Natural killer cell (primary cell): Measurements from ENCODE around the gene DKKL1. TPM values are rescaled to one million over a fixed set of nuclear protein-coding genes. Genes with fewer than 3 reads are reported as not detected.

Experiments
- ATAC-seq, 3 donors: fragments of 150-1000 bp in 2 of 3; fragments of 200-7000 bp in 1 of 3; cut with Tn5 transposase; 1 replicate in 1 of 3; 2 replicates in 2 of 3; pipeline ENCODE4 v1.10.0; 2021; ENCODE audit warnings: mild to moderate bottlenecking in 2 of 3, moderate library complexity in 2 of 3
- DNase-seq, 2 donors: peaks; one replicate each; pipeline versions ENCODE4 v3.0.0 to v3.0.0-alpha.2; 2013 to 2021; ENCODE audit warnings: mixed read lengths in 1 of 2
- H3K27ac ChIP-seq: one replicate; pipeline ENCODE4 v1.5.1; 2013; ENCODE audit warnings: mild to moderate bottlenecking, low read length
- H3K27me3 ChIP-seq: one replicate; pipeline ENCODE4 v1.6.1; 2013; ENCODE audit warnings: low read length; ENCODE audit not compliant: control insufficient read depth, insufficient read depth
- H3K36me3 ChIP-seq: one replicate; pipeline ENCODE4 v1.6.1; 2013; ENCODE audit warnings: low read length; ENCODE audit not compliant: control insufficient read depth, insufficient read depth
- H3K4me1 ChIP-seq: one replicate; pipeline ENCODE4 v1.6.1; 2013; ENCODE audit warnings: low read length; ENCODE audit not compliant: control insufficient read depth, insufficient read depth
- H3K4me3 ChIP-seq: one replicate; pipeline ENCODE4 v1.5.1; 2013; ENCODE audit warnings: low read length
- H3K9me3 ChIP-seq: one replicate; pipeline ENCODE4 v1.6.1; 2013; ENCODE audit warnings: low read length; ENCODE audit not compliant: control insufficient read depth, insufficient read depth
- H3K27ac Mint-ChIP-seq, 2 donors: one replicate each; pipeline ENCODE4 v1.8.0; 2022; ENCODE audit warnings: mild to moderate bottlenecking in 2 of 2, mixed read lengths in 2 of 2, moderate library complexity in 1 of 2
- H3K27me3 Mint-ChIP-seq, 2 donors: one replicate each; pipeline ENCODE4 v1.8.0; 2022; ENCODE audit warnings: low read depth in 2 of 2, mixed read lengths in 2 of 2
- H3K36me3 Mint-ChIP-seq: one replicate; pipeline ENCODE4 v1.8.0; 2022; ENCODE audit warnings: mixed read lengths
- H3K4me1 Mint-ChIP-seq, 2 donors: one replicate each; pipeline ENCODE4 v1.8.0; 2022; ENCODE audit warnings: mixed read lengths in 2 of 2
- H3K4me3 Mint-ChIP-seq: one replicate; pipeline ENCODE4 v1.8.0; 2022; ENCODE audit warnings: mild to moderate bottlenecking, moderate library complexity, mixed read lengths
- H3K9me3 Mint-ChIP-seq, 2 donors: one replicate each; pipeline ENCODE4 v1.8.0; 2022; ENCODE audit warnings: mixed read lengths in 2 of 2
- WGBS: methylation state at CpG from one replicate; pipeline ENCODE4 v1.1.7; 2013; ENCODE audit warnings: missing lambda C conversion rate; ENCODE audit not compliant: insufficient coverage; 5-methylcytosine and 5-hydroxymethylcytosine counted together
- intact Hi-C: fragments of 100-400 bp; cut with micrococcal nuclease; formaldehyde crosslinking; loops from one replicate; pipeline ENCODE4 v1.14.2; 2022
- total RNA-seq, 4 donors: library from RNA; stranded (reverse); fragments of 120-200 nt in 1 of 4; gene quantifications; one replicate each; pipeline versions ENCODE4 v1.2.3 to v1.2.4, GENCODE V29; 2013 to 2022
- TF ChIP-seq, protein P1 (sequence below): fragments of 200-600 bp; IDR thresholded peaks from one replicate; pipeline ENCODE4 v1.8.0; 2022; ENCODE audit warnings: antibody characterized with exemption

DKKL1 gene
- total RNA-seq, 3 donors from 2014 or later (not counting 1 experiment from before 2014, with no cell fraction given), result not detected

DNA sequence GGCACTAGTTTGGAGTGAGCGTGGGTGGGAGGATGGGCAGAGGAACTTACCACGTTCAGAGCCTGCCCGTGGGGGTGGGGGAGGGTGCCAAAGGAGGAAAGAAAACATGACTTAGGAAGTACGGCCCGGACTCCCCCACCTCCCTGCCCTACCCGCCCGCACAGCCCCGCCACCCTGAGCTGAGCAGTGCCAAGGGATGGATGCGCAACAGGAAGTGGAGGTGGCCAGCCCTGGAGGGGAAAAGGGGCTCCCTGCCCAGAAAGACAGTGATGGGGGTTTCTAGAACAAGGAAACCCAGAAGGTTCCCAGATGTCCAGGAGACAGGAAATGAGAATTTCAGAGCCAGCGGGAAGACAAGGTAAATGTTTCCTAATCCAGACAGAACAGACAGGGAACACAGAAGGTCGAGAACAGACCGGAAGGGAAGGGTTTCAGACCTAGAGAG lies 7.7 kb upstream of the DKKL1 start:
- no peak for ATAC-seq
- DNase-seq, result no peak
- Histone ChIP-seq H3K36me3 (no peaks in the 10 kb centered on the region), H3K27ac (no peak overlapping the region), H3K27me3 (peaks cover 5% of the 10 kb centered on the region), H3K9me3 (no peaks in the 10 kb centered on the region), H3K4me3 (no peak overlapping the region), H3K4me1 (peaks cover 7% of the 10 kb centered on the region)
- Mint-ChIP-seq H3K27me3 (peaks cover 23 to 44% of the 10 kb centered on the region in 2 donors), H3K9me3 (no peaks in the 10 kb centered on the region), H3K27ac (no peak overlapping the region), H3K4me3 (no peak overlapping the region), H3K36me3 (no peaks in the 10 kb centered on the region), H3K4me1 (peaks cover 7 to 14% of the 10 kb centered on the region in 2 donors)
- TF ChIP-seq, protein P1, sequence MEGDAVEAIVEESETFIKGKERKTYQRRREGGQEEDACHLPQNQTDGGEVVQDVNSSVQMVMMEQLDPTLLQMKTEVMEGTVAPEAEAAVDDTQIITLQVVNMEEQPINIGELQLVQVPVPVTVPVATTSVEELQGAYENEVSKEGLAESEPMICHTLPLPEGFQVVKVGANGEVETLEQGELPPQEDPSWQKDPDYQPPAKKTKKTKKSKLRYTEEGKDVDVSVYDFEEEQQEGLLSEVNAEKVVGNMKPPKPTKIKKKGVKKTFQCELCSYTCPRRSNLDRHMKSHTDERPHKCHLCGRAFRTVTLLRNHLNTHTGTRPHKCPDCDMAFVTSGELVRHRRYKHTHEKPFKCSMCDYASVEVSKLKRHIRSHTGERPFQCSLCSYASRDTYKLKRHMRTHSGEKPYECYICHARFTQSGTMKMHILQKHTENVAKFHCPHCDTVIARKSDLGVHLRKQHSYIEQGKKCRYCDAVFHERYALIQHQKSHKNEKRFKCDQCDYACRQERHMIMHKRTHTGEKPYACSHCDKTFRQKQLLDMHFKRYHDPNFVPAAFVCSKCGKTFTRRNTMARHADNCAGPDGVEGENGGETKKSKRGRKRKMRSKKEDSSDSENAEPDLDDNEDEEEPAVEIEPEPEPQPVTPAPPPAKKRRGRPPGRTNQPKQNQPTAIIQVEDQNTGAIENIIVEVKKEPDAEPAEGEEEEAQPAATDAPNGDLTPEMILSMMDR, result no peak
- intact Hi-C loops, result no loop called here
- 29% methylated on average over 6 of the region's 12 CpGs for WGBS

DNA sequence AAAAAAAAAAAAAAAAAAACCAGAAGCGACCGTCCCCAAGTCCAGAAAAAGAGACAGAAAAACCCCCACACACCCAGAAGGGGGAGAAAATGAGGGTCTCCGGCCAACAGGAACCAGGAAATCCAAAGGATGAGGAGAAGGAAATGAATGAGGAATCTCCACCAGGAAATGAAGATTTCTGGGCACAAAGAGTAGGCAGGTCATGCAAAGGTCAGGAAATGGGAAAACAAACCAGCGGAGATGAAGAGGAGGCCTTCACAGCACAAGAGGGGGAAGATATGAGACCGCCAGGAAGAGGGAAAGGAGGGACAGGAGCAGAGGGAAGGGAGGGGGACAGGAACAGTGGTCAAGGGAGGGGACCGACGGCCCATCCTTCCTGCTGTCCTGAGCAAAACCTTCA lies 7.3 kb upstream of the DKKL1 start:
- Mint-ChIP-seq H3K36me3 (no peaks in the 10 kb centered on the region), H3K27ac (no peak overlapping the region), H3K4me1 (peaks cover 11 to 14% of the 10 kb centered on the region in 2 donors), H3K27me3 (peaks cover 27 to 48% of the 10 kb centered on the region in 2 donors), H3K9me3 (no peaks in the 10 kb centered on the region), H3K4me3 (no peak overlapping the region)
- TF ChIP-seq, protein P1, result no peak
- intact Hi-C loops, result no loop called here
- ATAC-seq (no peak), DNase-seq (no peak)
- H3K27ac ChIP-seq, result no peak overlapping the region
- H3K27me3 ChIP-seq, result peaks cover 7% of the 10 kb centered on the region
- H3K36me3 ChIP-seq, result no peaks in the 10 kb centered on the region
- H3K4me1 ChIP-seq, result peaks cover 11% of the 10 kb centered on the region
- H3K9me3 ChIP-seq, result no peaks in the 10 kb centered on the region
- 79% methylated on average over 5 of the region's 7 CpGs for WGBS
- H3K4me3 ChIP-seq, result no peak overlapping the region

DNA sequence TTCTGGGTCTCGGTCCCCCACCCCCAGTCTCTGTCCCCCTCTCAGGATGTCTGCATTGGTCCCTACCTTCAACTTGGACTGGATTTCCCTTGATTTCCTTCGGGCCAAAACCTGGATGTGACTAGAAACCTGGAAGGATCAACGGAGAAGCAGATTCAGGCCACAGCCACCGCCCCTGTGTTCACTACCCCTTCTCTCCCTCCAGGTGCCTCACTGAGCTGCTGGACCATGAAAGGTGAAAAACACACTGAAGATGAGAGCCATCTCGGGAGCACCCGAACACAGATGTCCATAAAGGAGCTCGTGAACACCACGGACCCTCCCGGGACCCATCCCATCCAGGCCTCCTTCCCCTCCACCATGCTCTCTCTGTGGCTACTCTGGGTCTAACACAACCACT lies 6.5 kb upstream of the DKKL1 start:
- no peak overlapping the region for H3K27ac Mint-ChIP-seq
- H3K9me3 ChIP-seq, result no peaks in the 10 kb centered on the region
- H3K4me3 Mint-ChIP-seq, result no peak overlapping the region
- WGBS, result 74% methylated on average over 9 of the region's 9 CpGs
- ATAC-seq, result no peak
- no peaks in the 10 kb centered on the region for H3K9me3 Mint-ChIP-seq
- no peaks in the 10 kb centered on the region for H3K36me3 ChIP-seq
- H3K27me3 Mint-ChIP-seq, result peaks cover 28 to 52% of the 10 kb centered on the region in 2 donors
- peaks cover 11 to 14% of the 10 kb centered on the region in 2 donors for H3K4me1 Mint-ChIP-seq
- peaks cover 15% of the 10 kb centered on the region for H3K27me3 ChIP-seq
- intact Hi-C loops, result no loop called here
- H3K4me3 ChIP-seq, result no peak overlapping the region
- peaks cover 19% of the 10 kb centered on the region for H3K4me1 ChIP-seq
- DNase-seq, result no peak
- no peaks in the 10 kb centered on the region for H3K36me3 Mint-ChIP-seq
- no peak overlapping the region for H3K27ac ChIP-seq
- TF ChIP-seq, protein P1, result no peak
